Neuronal stem cell (in vitro differentiated cells): ENCODE measurements around the gene CHST3.

Experiments used
- DNase-seq: peaks from one replicate; pipeline ENCODE4 v3.0.0-alpha.2; 2013; ENCODE audit warnings: low spot score
- H2AFZ ChIP-seq: one replicate; pipeline ENCODE4 v1.6.1; 2013; ENCODE audit warnings: mild to moderate bottlenecking, low read length, inconsistent platforms
- H2AK5ac ChIP-seq: 2 replicates; pipeline ENCODE4 v1.6.1; 2013; ENCODE audit warnings: low read depth, mild to moderate bottlenecking, inconsistent platforms, low read length, moderate library complexity, mixed read lengths
- H2BK120ac ChIP-seq: 2 replicates; pipeline ENCODE4 v1.6.1; 2013; ENCODE audit warnings: low read depth, mild to moderate bottlenecking, inconsistent platforms, low read length, moderate library complexity, mixed read lengths
- H2BK12ac ChIP-seq: one replicate; pipeline ENCODE4 v1.6.1; 2013; ENCODE audit warnings: low read length, inconsistent platforms
- H2BK15ac ChIP-seq: 2 replicates; pipeline ENCODE4 v1.6.1; 2013; ENCODE audit warnings: mild to moderate bottlenecking, low read length, inconsistent platforms, mixed read lengths
- H2BK5ac ChIP-seq: one replicate; pipeline ENCODE4 v1.6.1; 2013; ENCODE audit warnings: inconsistent platforms, mild to moderate bottlenecking, low read length, moderate library complexity
- H3K14ac ChIP-seq: one replicate; pipeline ENCODE4 v1.6.1; 2013; ENCODE audit warnings: low read length, inconsistent platforms
- H3K18ac ChIP-seq: 2 replicates; pipeline ENCODE4 v1.6.1; 2013; ENCODE audit warnings: low read length, inconsistent platforms
- H3K23ac ChIP-seq: 2 replicates; pipeline ENCODE4 v1.6.1; 2013; ENCODE audit warnings: low read depth, mild to moderate bottlenecking, mixed read lengths, low read length, inconsistent platforms; ENCODE audit not compliant: poor library complexity
- H3K27ac ChIP-seq: replicated peaks from 3 replicates; pipeline ENCODE4 v1.5.1; 2013; ENCODE audit warnings: low read length, inconsistent platforms
- H3K27me3 ChIP-seq, 3 experiments: 2 replicates each; pipeline ENCODE4 v1.6.1; 2013; ENCODE audit warnings: low read length in 3 of 3, mild to moderate bottlenecking in 2 of 3, inconsistent platforms in 1 of 3, low read depth in 1 of 3, mixed read lengths in 1 of 3, moderate library complexity in 1 of 3; ENCODE audit not compliant: control insufficient read depth in 3 of 3, insufficient read depth in 3 of 3
- H3K36me3 ChIP-seq, 2 donors: replicated peaks in 1 of 2; 2 replicates each; pipeline ENCODE4 v1.6.1; 2013; ENCODE audit warnings: low read length in 2 of 2; ENCODE audit not compliant: control insufficient read depth in 2 of 2, insufficient read depth in 2 of 2
- H3K4ac ChIP-seq: 2 replicates; pipeline ENCODE4 v1.6.1; 2013; ENCODE audit warnings: inconsistent platforms, mild to moderate bottlenecking, low read length, moderate library complexity
- H3K4me1 ChIP-seq, 2 donors: 1 replicate in 1 of 2; 2 replicates in 1 of 2; pipeline ENCODE4 v1.6.1; 2013; ENCODE audit warnings: low read length in 2 of 2, low read depth in 1 of 2; ENCODE audit not compliant: control insufficient read depth in 2 of 2, insufficient read depth in 1 of 2
- H3K4me2 ChIP-seq: one replicate; pipeline ENCODE4 v1.6.1; 2013; ENCODE audit warnings: mild to moderate bottlenecking, low read length, inconsistent platforms; ENCODE audit not compliant: insufficient read depth, poor library complexity, severe bottlenecking
- H3K4me3 ChIP-seq, 2 donors: 2 replicates each; pipeline ENCODE4 v1.5.1; 2013; ENCODE audit warnings: low read length in 2 of 2, mild to moderate bottlenecking in 2 of 2, inconsistent platforms in 1 of 2, moderate library complexity in 1 of 2
- H3K79me1 ChIP-seq: one replicate; pipeline ENCODE4 v1.6.1; 2013; ENCODE audit warnings: low read depth, mild to moderate bottlenecking, inconsistent platforms, low read length, moderate library complexity
- H3K9ac ChIP-seq: one replicate; pipeline ENCODE4 v1.6.1; 2013; ENCODE audit warnings: mild to moderate bottlenecking, low read depth, low read length, inconsistent platforms; ENCODE audit not compliant: poor library complexity
- H3K9me3 ChIP-seq, 2 donors: replicated peaks in 1 of 2; 2 replicates each; pipeline versions ENCODE3 to v1.6.1; 2013; ENCODE audit warnings: low read length in 2 of 2, mild to moderate bottlenecking in 2 of 2, inconsistent platforms in 1 of 2, low read depth in 1 of 2, mixed read lengths in 1 of 2, moderate library complexity in 1 of 2; ENCODE audit not compliant: control insufficient read depth in 2 of 2, insufficient read depth in 1 of 2
- H4K8ac ChIP-seq: one replicate; pipeline ENCODE4 v1.6.1; 2013; ENCODE audit warnings: low read depth, mild to moderate bottlenecking, inconsistent platforms, low read length, moderate library complexity
- H4K91ac ChIP-seq: one replicate; pipeline ENCODE4 v1.6.1; 2013; ENCODE audit warnings: low read length, low read depth, mild to moderate bottlenecking, inconsistent platforms; ENCODE audit not compliant: poor library complexity
- WGBS, 2 donors: extraction: QIAGEN DNeasy Blood & Tissue Kit; methylation state at CpG; one replicate each; pipeline ENCODE4 v1.1.7; 2013; ENCODE audit warnings: missing lambda C conversion rate in 2 of 2, mixed read lengths in 1 of 2; ENCODE audit not compliant: insufficient read length in 2 of 2, insufficient replicate concordance in 1 of 2; ENCODE audit errors: extremely low coverage in 2 of 2; 5-methylcytosine and 5-hydroxymethylcytosine counted together

CHST3 gene

DNA sequence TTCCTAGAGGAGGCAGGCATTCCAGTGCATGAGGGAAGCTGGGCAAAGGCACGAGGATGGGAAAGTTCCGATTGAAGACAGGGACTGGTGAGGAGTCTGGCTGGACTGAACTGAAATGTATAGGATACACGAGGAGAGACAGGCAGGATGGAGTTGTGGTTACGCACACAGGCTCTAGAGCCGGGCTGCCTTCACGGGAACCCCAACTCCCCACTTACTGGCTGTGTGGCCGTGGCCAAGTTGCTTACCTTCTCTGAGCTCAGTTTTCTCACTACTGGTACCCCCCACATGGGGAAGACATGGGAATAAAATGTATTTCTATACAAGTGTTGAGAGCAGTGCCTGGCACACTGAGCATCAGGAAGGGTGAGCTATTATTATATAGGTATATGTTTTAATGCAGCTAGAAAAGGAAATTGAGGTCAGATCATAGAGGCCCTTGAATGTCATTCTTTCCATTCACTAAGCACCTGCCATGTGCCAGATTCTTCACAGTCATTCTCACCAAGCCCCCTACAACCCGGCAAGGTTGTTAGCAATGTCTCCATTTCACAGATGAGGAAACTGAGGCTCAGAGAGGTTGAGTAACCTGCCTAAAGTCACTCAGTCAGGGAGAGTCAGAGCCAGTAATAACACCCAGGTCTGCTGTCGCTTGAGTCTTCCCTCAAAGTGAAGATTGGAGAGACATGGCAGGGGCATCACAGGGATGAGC is 9.7 kb downstream of the CHST3 start:
- Histone ChIP-seq H2BK12ac (no peak overlapping the region), H3K9me3 (no peaks in the 10 kb centered on the region), H2AK5ac (peak overlapping the region; percentile 24), H3K23ac (no peak overlapping the region), H2BK5ac (no peak overlapping the region), H2BK15ac (peak overlapping the region; percentile 10), H3K36me3 (peaks cover 0 to 13% of the 10 kb centered on the region in 2 donors), H3K27me3 (no peaks in the 10 kb centered on the region), H3K27ac (no peak overlapping the region), H3K4me1 (peaks cover 21 to 32% of the 10 kb centered on the region in 2 donors), H3K18ac (peak overlapping the region; percentile 39), H3K4ac (no peak overlapping the region), H3K4me3 (no peak overlapping the region), H3K79me1 (peaks cover 4% of the 10 kb centered on the region), H3K14ac (peak overlapping the region; percentile 40), H3K4me2 (no peak overlapping the region), H4K8ac (no peak overlapping the region), H4K91ac (no peak overlapping the region), H2AFZ (no peak overlapping the region), H2BK120ac (no peak overlapping the region), H3K9ac (no peak overlapping the region)
- WGBS, 2 donors, result no CpG with 5 or more reads among the region's 9 CpGs
- DNase-seq, result no peak

DNA sequence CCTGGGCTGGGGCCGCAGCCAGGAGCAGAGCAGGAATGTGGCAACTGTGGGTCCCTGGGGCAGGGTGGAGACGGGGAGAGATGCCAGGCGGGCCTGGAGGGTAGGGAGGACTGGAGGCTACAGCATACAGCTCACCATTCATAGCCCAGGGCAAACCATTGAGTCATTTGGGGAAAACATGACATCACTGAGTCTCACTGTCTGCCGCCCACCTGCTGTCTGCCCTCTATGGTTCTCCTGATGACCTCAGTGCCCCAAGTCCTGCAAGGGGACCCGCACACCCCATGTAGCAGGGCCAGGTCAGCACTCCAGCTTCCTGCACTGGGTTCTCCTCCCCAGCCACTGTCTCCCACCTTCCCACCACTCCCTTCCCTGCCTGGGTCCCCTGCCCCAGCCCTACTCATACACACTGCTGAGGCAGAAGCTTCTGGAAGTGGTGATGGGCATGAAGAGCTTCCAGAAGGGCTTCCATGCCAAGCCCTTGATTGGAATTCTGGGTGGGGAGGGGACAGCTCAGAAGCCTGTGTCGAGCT is 10.4 kb downstream of the CHST3 start:
- Histone ChIP-seq H3K4me1 (peaks cover 21 to 31% of the 10 kb centered on the region in 2 donors), H4K91ac (no peak overlapping the region), H3K27ac (no peak overlapping the region), H3K9ac (no peak overlapping the region), H3K4ac (no peak overlapping the region), H2BK120ac (no peak overlapping the region), H3K79me1 (peaks cover 2% of the 10 kb centered on the region), H3K27me3 (no peaks in the 10 kb centered on the region), H2BK15ac (no peak overlapping the region), H2BK12ac (no peak overlapping the region), H3K23ac (no peak overlapping the region), H3K4me3 (no peak overlapping the region), H3K14ac (no peak overlapping the region), H3K18ac (peak overlapping the region; percentile 39), H3K36me3 (peaks cover 0 to 13% of the 10 kb centered on the region in 2 donors), H2AK5ac (peak overlapping the region; percentile 44), H2BK5ac (no peak overlapping the region), H3K4me2 (no peak overlapping the region), H2AFZ (no peak overlapping the region), H4K8ac (no peak overlapping the region), H3K9me3 (no peaks in the 10 kb centered on the region)
- no peak for DNase-seq
- no CpG with 5 or more reads among the region's 6 CpGs for WGBS, 2 donors

DNA sequence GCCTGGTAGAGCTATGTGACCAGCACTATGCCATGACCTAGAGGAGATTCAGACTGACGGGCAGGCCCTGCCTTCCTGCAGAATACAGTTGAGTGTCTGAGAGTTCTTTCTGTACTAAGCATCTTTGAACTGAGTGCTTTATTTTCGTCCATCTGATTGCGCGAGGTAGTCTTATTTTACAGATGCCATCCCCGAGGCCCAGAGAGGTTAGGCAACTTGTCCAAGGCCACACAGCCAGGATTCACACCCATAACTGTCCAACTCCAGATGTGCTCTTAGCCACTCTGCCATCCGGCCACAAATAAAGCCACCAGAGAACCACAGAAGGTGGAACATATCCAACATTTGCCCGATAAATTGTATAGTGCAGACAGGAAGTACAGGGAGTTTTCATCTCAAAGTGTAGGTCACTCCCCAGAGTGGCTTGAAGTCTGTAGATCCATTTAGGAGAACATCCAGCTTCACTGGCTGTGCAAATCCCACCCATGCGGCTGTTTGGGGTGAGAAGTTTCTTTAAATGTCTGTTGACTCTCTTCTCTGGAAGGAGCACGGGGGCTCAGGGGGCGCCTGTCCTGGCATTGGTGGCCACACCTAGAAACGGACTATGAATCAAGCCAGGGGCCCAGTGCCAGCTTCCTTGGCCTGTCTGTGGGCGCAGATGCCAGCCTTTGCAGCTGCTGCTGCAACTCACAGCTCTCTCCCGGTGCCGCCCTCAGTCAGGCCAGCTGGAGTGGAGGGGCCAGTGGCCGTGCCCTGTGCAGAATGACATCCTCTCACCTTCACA is 11.1 kb downstream of the CHST3 start:
- Histone ChIP-seq H3K79me1 (peaks cover 2% of the 10 kb centered on the region), H4K8ac (peak overlapping the region; percentile 8), H2BK15ac (peak overlapping the region; percentile 25), H3K9me3 (no peaks in the 10 kb centered on the region), H2BK5ac (no peak overlapping the region), H3K18ac (peak overlapping the region; percentile 90), H2BK120ac (no peak overlapping the region), H3K9ac (no peak overlapping the region), H4K91ac (peak overlapping the region; percentile 79), H3K4me2 (no peak overlapping the region), H3K36me3 (peaks cover 0 to 13% of the 10 kb centered on the region in 2 donors), H2AK5ac (peak overlapping the region; percentile 70), H3K4me3 (no peak overlapping the region), H3K4ac (no peak overlapping the region), H3K4me1 (peaks cover 23 to 32% of the 10 kb centered on the region in 2 donors), H3K27ac (peak overlapping the region; percentile 42), H3K27me3 (no peaks in the 10 kb centered on the region), H3K23ac (no peak overlapping the region), H2BK12ac (peak overlapping the region; percentile 78), H2AFZ (no peak overlapping the region), H3K14ac (peak overlapping the region; percentile 25)
- no CpG with 5 or more reads among the region's 15 CpGs for WGBS, 2 donors
- DNase-seq, result no peak
